ENCODE results near the gene GMPPB.
"Not testable (repeated sequence)": the region's sequence is repeated elsewhere in the genome, so short reads cannot be mapped to it uniquely, and the experiment has no call there.

Gene GMPPB

GRCh38 chr3:49723628-49724551 lies at the start of gene GMPPB:
Gene GMPPB, minus strand, starts transcription at chr3:49723951. Its CDS starts 225 bp downstream, at chr3:49723726.
- peak; percentile 87 to 94 (median 91) for DNase-seq (ENCODE audit: low read depth in 3 of 3)

- DNase-seq (ENCODE audit: low read depth in 3 of 3) = no peak
Measured at GRCh38 chr3:49772703-49773102, 49.0 kb upstream of the GMPPB start.

- DNase-seq (ENCODE audit: low read depth in 3 of 3) = no peak
Measured at GRCh38 chr3:49771340-49771938, 47.7 kb upstream of the GMPPB start.

GRCh38 chr3:49769926-49770325 lies 46.2 kb upstream of the GMPPB start:
- DNase-seq (ENCODE audit: low read depth in 3 of 3) = no peak

GRCh38 chr3:49769286-49769915 lies 45.6 kb upstream of the GMPPB start:
- DNase-seq (ENCODE audit: low read depth in 3 of 3) = no peak

- no peak for DNase-seq (ENCODE audit: low read depth in 3 of 3)
Measured at GRCh38 chr3:49763981-49764380, 40.2 kb upstream of the GMPPB start.

GRCh38 chr3:49761661-49762060 lies 37.9 kb upstream of the GMPPB start:
- no peak for DNase-seq (ENCODE audit: low read depth in 3 of 3)

GRCh38 chr3:49759226-49759625 lies 35.5 kb upstream of the GMPPB start:
- no peak for DNase-seq (ENCODE audit: low read depth in 3 of 3)

GRCh38 chr3:49757197-49757596 lies 33.4 kb upstream of the GMPPB start:
- no peak for DNase-seq (ENCODE audit: low read depth in 3 of 3)

- DNase-seq (ENCODE audit: low read depth in 3 of 3) = no peak
Measured at GRCh38 chr3:49756036-49756435, 32.3 kb upstream of the GMPPB start.

- DNase-seq (ENCODE audit: low read depth in 3 of 3) = no peak
Measured at GRCh38 chr3:49754536-49754935, 30.8 kb upstream of the GMPPB start.

- no peak for DNase-seq (ENCODE audit: low read depth in 3 of 3)
Measured at GRCh38 chr3:49751501-49751900, 27.8 kb upstream of the GMPPB start.

- no peak for DNase-seq (ENCODE audit: low read depth in 3 of 3)
Measured at GRCh38 chr3:49750056-49750455, 26.3 kb upstream of the GMPPB start.

- DNase-seq (ENCODE audit: low read depth in 3 of 3) = not testable (repeated sequence)
Measured at GRCh38 chr3:49748874-49749273, 25.1 kb upstream of the GMPPB start.

- DNase-seq (ENCODE audit: low read depth in 3 of 3) = no peak
Measured at GRCh38 chr3:49747792-49748480, 24.2 kb upstream of the GMPPB start.

GRCh38 chr3:49745986-49746385 lies 22.2 kb upstream of the GMPPB start:
- DNase-seq (ENCODE audit: low read depth in 3 of 3) = no peak

GRCh38 chr3:49740427-49740826 lies 16.7 kb upstream of the GMPPB start:
- no peak for DNase-seq (ENCODE audit: low read depth in 3 of 3)

GRCh38 chr3:49738067-49738713 lies 14.4 kb upstream of the GMPPB start:
- DNase-seq (ENCODE audit: low read depth in 3 of 3) = no peak

- no peak for DNase-seq (ENCODE audit: low read depth in 3 of 3)
Measured at GRCh38 chr3:49734752-49735151, 11.0 kb upstream of the GMPPB start.

GRCh38 chr3:49733551-49733950 lies 9.8 kb upstream of the GMPPB start:
- DNase-seq (ENCODE audit: low read depth in 3 of 3) = no peak

GRCh38 chr3:49732597-49732996 lies 8.8 kb upstream of the GMPPB start:
- no peak for DNase-seq (ENCODE audit: low read depth in 3 of 3)

Data from stimulated activated CD4-positive, alpha-beta T cell treated with anti-CD3 and anti-CD28 coated beads, TNF-alpha, amount 100 ng/mL, for 24 hours (primary cell).